Activated effector memory CD4-positive, alpha-beta T cell treated with anti-CD3 and anti-CD28 coated beads, Interleukin-2, amount 50 U/mL, for 16 hours (primary cell): Measurements from ENCODE around the gene EGFL7.
"Not testable (repeated sequence)": the region's sequence is repeated elsewhere in the genome, so short reads cannot be mapped to it uniquely, and the experiment has no call there.

Source experiments
- DNase-seq: peaks from one replicate; pipeline ENCODE4 v3.0.0-alpha.2; 2020

Gene EGFL7

GRCh38 chr9:136625101-136626065 lies 37.3 kb upstream of the EGFL7 start:
- DNase-seq: no peak

GRCh38 chr9:136626066-136626725 lies 36.5 kb upstream of the EGFL7 start:
- no peak for DNase-seq

DNA sequence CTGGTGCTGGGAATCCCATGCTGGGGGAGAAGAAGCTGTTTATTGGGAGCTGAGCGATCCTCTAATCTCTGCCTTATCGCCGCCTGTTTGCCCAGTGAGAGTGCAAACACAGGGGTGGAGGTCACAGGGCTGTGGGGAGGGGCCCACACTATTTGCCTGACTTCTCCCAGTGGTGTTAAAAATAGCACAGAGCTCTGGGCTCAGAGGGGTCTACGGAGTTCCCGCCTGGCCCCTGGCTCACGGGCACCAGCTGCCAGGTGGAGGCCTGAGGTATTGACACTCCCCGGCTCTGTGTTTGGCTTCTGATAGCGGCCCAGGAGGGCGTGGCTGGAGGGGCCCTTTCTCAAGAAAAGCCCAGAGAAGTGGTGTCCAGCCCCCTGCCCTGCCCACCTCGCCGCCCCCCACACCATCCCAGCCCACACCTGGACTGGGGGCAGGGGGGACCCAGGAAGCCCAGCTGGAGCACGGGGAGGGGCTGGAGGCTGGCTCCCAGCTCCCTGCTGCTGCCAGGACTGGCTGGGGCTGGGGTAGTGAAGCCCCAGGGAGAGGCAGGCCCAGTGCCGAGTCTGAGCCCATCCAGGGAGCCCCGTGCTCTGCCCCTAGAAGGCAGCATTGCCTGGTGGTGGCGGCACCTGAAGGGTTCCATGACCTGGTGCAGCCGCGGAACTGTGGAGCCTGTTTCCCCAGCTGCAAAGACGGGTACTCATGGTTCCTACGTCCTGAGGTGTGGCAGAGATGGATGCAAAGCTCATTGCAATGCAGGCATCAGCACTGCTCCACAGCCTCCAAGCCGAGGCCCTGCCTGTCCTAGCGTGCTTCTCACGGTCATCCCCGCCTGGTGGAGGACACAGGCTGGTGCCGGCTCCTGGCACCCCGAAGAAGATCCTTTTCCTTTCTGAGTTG lies 35.7 kb upstream of the EGFL7 start:
- no peak for DNase-seq

DNA sequence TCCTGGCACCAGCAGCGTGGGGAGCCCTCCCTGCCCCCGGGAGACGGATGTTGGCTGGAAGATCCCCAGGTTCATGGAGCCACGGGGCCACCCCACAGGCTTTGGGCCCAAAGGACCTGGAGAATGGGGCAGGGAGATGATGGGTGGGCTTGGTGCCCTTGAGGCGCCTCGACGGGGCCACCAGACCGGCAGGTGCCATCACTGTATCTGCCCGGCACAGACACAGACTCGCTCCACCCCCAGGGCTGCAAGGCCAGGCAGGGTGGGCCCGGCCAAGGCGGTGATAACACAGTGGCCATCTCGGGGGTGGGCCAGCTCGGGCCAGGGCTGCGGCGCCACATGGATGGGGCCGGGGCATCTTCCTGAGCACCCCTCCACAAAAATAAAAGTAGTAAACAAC lies 35.0 kb upstream of the EGFL7 start:
- no peak for DNase-seq

DNA sequence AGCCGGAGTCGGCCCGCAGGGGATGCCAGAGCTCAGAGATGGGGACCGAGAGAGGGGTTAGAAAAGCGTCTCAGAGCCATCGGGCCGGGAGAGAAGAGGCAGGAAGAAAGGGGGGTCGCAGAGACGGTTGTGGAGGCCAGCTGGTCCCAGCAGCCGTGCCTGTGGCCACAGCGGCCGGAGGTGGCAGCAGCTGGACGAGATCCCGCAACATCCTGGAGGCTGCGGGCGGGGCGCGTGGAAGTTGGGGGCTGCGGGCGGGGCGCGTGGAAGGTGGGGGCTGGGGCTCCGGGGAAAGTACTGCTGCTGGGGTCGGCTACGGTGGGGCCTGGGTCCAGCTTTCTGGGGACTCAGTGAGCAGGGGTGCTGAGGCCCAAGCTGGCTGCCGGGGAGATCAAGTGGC lies 34.4 kb upstream of the EGFL7 start:
- DNase-seq: no peak

- no peak for DNase-seq
These were observed 33.5 kb upstream of the EGFL7 start for GRCh38 chr9:136629001-136629878.

- peak; percentile 81 for DNase-seq
These were observed 32.6 kb upstream of the EGFL7 start for GRCh38 chr9:136629879-136630661.

DNA sequence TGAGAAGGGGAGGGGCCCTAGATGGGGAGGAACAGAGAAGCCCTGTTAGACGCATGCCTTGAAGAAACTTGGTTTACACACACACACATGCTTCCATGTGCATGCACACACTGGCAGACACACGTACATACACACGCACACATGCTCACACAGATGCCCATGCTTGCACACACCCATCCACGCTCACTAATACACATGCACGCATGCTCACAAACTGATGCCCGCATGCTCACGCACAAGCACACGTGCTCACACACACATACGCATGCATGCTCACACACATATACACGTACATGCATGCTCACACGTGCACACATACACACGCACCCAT lies 32.1 kb upstream of the EGFL7 start:
- no peak for DNase-seq

GRCh38 chr9:136631038-136632000 lies 31.4 kb upstream of the EGFL7 start:
- DNase-seq: peak; percentile 89

DNA sequence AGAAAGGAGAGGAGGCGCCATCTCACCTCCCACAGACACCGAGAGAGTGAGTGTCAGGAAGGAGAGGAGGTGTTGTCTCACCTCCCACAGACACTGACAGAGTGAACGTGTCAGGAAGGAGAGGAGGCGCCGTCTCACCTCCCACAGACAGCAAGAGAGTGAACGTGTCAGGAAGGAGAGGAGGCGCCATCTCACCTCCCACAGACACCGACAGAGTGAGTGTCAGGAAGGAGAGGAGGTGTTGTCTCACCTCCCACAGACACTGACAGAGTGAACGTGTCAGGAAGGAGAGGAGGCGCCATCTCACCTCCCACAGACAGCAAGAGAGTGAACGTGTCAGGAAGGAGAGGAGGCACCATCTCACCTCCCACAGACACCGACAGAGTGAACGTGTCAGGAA lies 30.6 kb upstream of the EGFL7 start:
- peak; percentile 71 for DNase-seq

- not testable (repeated sequence) for DNase-seq
These were observed 30.1 kb upstream of the EGFL7 start for GRCh38 chr9:136632491-136633106.

- DNase-seq: no peak
These were observed 27.8 kb upstream of the EGFL7 start for GRCh38 chr9:136634904-136635303.

DNA sequence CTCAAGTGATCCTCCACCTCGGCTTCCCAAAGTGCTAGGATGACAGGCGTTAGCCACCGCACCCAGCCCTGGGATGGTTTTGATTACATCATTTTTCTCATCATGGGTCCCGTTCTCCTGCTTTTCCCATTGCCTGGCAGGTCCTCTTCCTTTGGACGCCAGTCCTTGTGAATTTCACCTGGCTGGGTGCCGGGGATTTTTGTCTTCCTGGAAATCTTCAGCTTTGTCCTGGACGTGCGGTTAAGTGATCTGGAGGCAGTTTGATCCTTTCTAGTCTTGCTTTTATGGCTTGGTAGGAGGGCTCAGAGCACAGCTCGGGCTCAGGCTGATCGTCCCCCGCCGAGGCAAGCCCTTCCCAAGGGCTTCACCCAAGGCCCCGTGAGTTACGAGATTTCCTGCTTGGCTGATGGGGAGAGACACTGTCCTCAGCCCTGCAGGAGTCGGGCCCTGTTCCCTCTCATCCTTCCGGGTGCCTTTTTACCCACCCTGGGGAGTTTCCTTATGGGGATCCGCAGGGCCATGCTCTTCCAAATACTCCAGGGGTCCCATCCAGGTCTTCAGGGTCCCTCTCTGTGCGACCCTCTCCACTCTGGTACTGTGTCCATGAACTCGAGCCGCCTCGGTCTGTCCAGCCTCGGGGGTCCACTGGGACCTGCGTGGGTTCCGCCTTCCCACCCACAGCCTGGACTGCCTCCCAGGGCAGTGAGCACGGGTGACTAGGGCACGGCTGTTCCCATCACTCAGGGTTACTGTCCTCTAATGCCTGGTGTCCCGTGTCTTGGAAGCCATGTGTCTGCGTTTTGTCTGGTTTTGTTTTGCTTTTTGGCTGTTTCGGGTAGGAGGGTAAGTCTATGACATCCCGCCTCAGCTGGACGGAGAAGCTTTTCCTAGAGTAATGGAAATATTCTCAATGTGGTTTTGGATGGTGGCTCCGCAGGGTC lies 22.3 kb upstream of the EGFL7 start:
- DNase-seq: no peak

GRCh38 chr9:136642439-136642921 lies 20.2 kb upstream of the EGFL7 start:
- DNase-seq: no peak

DNA sequence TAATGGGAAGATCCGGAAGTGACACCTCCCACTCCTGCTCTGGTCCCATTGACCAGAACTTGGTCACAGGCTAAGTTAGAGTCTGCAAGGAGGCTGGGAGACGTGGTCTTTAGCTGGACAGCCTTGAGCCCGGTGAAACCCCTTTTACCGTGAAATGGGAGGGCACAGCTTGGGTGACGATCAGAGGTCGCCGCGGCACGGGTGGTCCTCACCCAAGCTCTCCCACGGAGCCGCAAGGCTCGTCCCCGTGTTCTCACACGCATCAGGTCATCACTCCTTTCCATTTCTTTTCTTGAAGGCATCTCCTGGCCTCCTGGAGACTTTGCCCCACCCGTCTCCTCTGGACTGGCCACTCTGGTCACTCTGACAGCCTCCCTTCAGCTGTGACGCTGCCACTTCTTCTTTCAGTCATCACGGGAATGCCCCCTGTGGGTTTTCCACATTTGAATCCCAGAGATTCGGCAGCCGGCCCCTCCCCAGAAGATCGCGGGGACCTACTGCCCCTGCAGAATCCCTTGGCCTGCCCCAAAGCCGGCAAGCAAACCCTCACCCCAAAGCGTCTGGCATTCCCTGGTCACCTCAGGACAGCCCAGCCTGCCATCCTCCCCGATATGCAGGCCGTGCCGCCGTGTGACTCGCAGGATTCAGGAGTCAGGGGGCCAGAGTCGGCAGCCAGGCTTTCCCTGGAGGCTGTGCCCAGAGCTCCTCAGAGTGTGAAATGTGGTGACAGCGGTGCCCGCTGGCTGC lies 18.9 kb upstream of the EGFL7 start:
- DNase-seq: no peak

DNA sequence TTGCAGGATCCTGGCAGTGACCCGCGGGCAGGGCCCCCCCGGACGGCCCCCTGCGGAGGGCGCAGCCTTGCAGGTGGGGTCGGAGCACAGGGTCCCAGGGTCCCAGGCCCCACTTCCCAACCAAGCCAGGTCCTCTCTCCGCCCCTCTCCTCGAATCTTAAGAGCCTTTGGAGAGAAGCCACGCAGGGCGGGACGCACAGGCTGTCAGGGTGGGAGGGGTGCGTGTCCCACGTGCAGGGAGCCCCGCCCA lies 18.4 kb upstream of the EGFL7 start:
- no peak for DNase-seq

- peak; percentile 89 for DNase-seq
These were observed 17.9 kb upstream of the EGFL7 start for GRCh38 chr9:136644593-136645351.
